ENCODE results near the gene ANAPC4. TPM values are rescaled to one million over a fixed set of nuclear protein-coding genes. Genes with fewer than 3 reads are reported as not detected.

The ANAPC4 gene
- total RNA-seq, 4 donors from 2014 or later: 30.0 to 68.4 (median 32.6) TPM

GRCh38 chr4:25421816-25422525, 44.9 kb downstream of the ANAPC4 start:
- Histone ChIP-seq H3K27me3 (no peaks in the 10 kb centered on the region), H3K4me3 (replicated peaks in 1 of 3) (no peak overlapping the region), H3K4me1 (no peaks in the 10 kb centered on the region), H3K27ac (no peak overlapping the region), H3K36me3 (peaks cover 15 to 16% of the 10 kb centered on the region in 2 donors), H3K9me3 (no peaks in the 10 kb centered on the region)
- DNase-seq: no peak
- 88 to 89% methylated on average over 5 of the region's 5 CpGs for WGBS, 2 donors
- intact Hi-C loops (cut with DNase I): no loop called here
- TF ChIP-seq POLR2A (IDR thresholded peaks at IDR 0.05) (no peak), CTCF (IDR thresholded peaks at IDR 0.05) (no peak)

DNA sequence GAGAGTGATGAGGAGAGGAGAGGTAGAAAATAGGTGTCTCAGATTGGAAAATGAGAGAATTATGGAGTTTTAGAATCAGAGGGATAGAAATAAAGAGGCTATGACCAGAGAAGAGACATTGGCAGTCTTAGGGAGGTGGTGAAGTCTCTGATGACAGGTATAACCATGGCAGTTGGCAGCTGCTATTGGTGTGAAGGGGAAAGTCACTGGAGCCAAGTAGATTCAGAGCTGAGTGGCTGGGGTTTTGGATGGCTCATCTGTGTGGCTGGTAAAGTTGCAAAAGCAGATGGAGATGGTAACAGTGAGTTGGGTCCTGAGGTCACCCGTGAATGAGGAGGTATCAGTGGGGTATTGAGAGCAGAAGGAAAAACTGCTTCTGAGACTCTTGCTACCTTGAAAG, 46.5 kb downstream of the ANAPC4 start:
- peaks cover 2 to 5% of the 10 kb centered on the region in 2 donors for H3K36me3 ChIP-seq
- TF ChIP-seq CTCF (IDR thresholded peaks at IDR 0.05): no peak
- TF ChIP-seq POLR2A (IDR thresholded peaks at IDR 0.05): no peak
- no peaks in the 10 kb centered on the region for H3K4me1 ChIP-seq
- no peak overlapping the region for H3K27ac ChIP-seq
- WGBS, 2 donors: 94 to 100% methylated on average over 1 of the region's 1 CpG
- intact Hi-C loops (cut with DNase I): no loop called here
- no peak for DNase-seq
- H3K4me3 ChIP-seq (replicated peaks in 1 of 3): no peak overlapping the region
- H3K27me3 ChIP-seq: no peaks in the 10 kb centered on the region
- H3K9me3 ChIP-seq: no peaks in the 10 kb centered on the region

- TF ChIP-seq CTCF (IDR thresholded peaks at IDR 0.05) (no peak), POLR2A (IDR thresholded peaks at IDR 0.05) (no peak)
- intact Hi-C loops (cut with DNase I): no loop called here
- Histone ChIP-seq H3K9me3 (no peaks in the 10 kb centered on the region), H3K36me3 (no peaks in the 10 kb centered on the region), H3K4me1 (no peaks in the 10 kb centered on the region), H3K27me3 (no peaks in the 10 kb centered on the region), H3K4me3 (replicated peaks in 1 of 3) (no peak overlapping the region), H3K27ac (no peak overlapping the region)
- 83 to 84% methylated on average over 8 to 9 of the region's 9 CpGs for WGBS, 2 donors
- peak in 1 of 2 donors; percentile 32 for DNase-seq
Measured at GRCh38 chr4:25424539-25425228, 47.6 kb downstream of the ANAPC4 start.

GRCh38 chr4:25425361-25425760, 48.3 kb downstream of the ANAPC4 start:
- intact Hi-C loops (cut with DNase I): no loop called here
- H3K4me3 ChIP-seq (replicated peaks in 1 of 3): no peak overlapping the region
- H3K27ac ChIP-seq: no peak overlapping the region
- no peaks in the 10 kb centered on the region for H3K9me3 ChIP-seq
- H3K27me3 ChIP-seq: no peaks in the 10 kb centered on the region
- TF ChIP-seq CTCF (IDR thresholded peaks at IDR 0.05) (no peak), POLR2A (IDR thresholded peaks at IDR 0.05) (no peak)
- no peaks in the 10 kb centered on the region for H3K4me1 ChIP-seq
- 76 to 79% methylated on average over 4 of the region's 4 CpGs for WGBS, 2 donors
- no peaks in the 10 kb centered on the region for H3K36me3 ChIP-seq
- no peak for DNase-seq

GRCh38 chr4:25427871-25428270, 50.8 kb downstream of the ANAPC4 start:
- no peak overlapping the region for H3K27ac ChIP-seq
- intact Hi-C loops (cut with DNase I): no loop called here
- no peaks in the 10 kb centered on the region for H3K9me3 ChIP-seq
- no peaks in the 10 kb centered on the region for H3K36me3 ChIP-seq
- DNase-seq: no peak
- H3K4me3 ChIP-seq (replicated peaks in 1 of 3): no peak overlapping the region
- H3K4me1 ChIP-seq: no peaks in the 10 kb centered on the region
- no peak for TF ChIP-seq CTCF (IDR thresholded peaks at IDR 0.05)
- TF ChIP-seq POLR2A (IDR thresholded peaks at IDR 0.05): no peak
- 86 to 89% methylated on average over 5 of the region's 5 CpGs for WGBS, 2 donors
- no peaks in the 10 kb centered on the region for H3K27me3 ChIP-seq
